ENCODE data around the gene CYP3A5.

DNA sequence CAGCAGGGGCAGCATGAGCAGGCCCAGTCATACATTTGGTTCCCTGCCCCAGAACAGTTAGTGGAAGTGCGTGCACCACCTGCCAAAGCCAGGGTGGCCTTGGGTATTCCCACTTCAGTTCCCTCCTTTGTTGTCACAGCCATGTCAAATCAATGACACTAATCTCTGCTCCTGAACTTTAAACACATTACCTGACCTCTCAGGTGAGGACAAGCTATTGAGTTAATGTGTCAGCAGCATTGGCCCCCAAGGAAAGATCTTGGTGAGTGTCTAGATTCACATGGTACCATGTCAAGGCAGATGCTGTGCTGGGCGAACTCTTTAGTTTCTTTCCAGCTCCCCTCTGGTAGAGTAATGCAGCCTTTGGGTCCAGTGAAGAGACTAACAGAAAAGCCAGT is 2.1 kb downstream of the CYP3A5 start:
- TF ChIP-seq, protein P1, sequence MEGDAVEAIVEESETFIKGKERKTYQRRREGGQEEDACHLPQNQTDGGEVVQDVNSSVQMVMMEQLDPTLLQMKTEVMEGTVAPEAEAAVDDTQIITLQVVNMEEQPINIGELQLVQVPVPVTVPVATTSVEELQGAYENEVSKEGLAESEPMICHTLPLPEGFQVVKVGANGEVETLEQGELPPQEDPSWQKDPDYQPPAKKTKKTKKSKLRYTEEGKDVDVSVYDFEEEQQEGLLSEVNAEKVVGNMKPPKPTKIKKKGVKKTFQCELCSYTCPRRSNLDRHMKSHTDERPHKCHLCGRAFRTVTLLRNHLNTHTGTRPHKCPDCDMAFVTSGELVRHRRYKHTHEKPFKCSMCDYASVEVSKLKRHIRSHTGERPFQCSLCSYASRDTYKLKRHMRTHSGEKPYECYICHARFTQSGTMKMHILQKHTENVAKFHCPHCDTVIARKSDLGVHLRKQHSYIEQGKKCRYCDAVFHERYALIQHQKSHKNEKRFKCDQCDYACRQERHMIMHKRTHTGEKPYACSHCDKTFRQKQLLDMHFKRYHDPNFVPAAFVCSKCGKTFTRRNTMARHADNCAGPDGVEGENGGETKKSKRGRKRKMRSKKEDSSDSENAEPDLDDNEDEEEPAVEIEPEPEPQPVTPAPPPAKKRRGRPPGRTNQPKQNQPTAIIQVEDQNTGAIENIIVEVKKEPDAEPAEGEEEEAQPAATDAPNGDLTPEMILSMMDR (optimal IDR thresholded peaks at IDR 0.05 in 1 of 3, IDR thresholded peaks at IDR 0.05 in 1 of 3, conservative IDR thresholded peaks at IDR 0.05 in 1 of 3; ENCODE audit: extremely low read depth in 1 of 3, insufficient read depth in 2 of 3, low read length in 3 of 3): no peak
- no peak for TF ChIP-seq EZH2 (IDR thresholded peaks at IDR 0.05; ENCODE audit: low read length)

Measured in keratinocyte (primary cell).